Stimulated activated CD8-positive, alpha-beta memory T cell treated with anti-CD3 and anti-CD28 coated beads, Interleukin-7, amount 100 ng/mL, for 24 hours (primary cell): ENCODE data around the gene CACNA1D.

Source experiments
- DNase-seq: peaks from one replicate; pipeline ENCODE4 v3.0.0-alpha.2; 2020; ENCODE audit warnings: low read depth

CACNA1D gene

DNA sequence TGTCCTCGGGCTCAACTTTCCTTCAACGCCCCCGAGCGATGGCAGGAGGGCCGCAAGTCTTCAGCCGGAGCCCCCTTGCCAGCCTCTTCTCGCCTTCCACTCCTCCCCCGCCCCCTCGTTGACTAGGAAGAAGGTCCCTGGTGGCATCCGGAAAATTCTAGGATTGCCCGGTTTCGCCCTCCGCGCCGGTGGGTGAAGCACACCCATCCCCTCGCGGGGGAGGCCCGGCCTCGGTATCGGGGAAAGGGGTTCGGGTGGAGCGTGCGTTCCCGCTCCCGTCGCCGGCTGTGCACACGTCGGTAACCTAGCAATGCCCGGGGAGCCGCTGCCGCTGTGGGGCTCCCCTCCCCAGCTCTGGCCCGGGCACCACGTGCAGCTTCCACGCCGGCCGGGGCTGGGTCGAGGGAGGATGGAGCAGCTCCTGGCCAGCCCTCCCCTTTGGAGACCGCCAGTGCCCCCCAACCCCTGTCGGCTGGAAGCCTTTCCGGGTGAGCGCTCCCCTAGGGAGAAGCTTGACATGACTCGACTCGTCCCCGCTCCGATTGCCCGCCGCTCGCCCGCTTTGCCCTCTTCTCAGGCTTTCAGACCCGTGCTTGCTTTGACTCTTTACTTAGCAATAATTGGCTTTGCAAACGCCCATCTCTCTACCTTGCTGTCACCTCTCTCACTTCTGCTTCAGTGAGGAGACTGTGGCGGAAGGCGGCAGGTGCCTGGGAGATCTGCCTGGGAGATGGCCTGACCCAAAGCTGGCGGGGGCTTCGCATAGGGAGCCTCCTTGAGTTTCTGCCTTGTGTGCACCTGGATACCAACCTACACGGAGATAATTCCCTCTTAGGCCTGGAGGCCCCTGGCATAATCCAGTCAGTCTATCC is 1.3 kb downstream of the CACNA1D start:
- DNase-seq, result no peak

DNA sequence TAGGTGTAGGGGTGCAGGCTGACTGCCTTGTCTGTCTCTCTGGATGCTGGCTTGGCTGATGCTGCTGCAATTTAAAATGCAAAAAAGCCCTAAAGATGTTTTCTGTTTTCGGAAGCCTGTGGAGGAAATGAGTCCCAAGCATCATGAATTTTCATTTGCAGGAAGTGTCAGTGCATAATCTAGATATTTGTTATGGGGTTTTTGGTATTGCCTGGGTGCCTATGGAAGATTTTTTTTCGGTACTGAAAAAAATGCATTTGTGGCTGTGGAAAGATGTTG is 1.9 kb downstream of the CACNA1D start:
- no peak for DNase-seq

DNA sequence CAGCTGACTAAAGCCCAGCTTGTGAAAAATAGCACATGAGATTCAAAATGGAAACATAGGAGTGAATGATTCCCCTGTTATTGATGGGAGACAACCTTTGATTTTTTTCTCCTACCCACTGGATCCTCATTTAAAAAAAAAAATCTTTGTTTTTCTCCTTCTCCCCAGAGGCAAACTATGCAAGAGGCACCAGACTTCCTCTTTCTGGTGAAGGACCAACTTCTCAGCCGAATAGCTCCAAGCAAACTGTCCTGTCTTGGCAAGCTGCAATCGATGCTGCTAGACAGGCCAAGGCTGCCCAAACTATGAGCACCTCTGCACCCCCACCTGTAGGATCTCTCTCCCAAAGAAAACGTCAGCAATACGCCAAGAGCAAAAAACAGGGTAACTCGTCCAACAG is 2.6 kb downstream of the CACNA1D start:
- no peak for DNase-seq

DNA sequence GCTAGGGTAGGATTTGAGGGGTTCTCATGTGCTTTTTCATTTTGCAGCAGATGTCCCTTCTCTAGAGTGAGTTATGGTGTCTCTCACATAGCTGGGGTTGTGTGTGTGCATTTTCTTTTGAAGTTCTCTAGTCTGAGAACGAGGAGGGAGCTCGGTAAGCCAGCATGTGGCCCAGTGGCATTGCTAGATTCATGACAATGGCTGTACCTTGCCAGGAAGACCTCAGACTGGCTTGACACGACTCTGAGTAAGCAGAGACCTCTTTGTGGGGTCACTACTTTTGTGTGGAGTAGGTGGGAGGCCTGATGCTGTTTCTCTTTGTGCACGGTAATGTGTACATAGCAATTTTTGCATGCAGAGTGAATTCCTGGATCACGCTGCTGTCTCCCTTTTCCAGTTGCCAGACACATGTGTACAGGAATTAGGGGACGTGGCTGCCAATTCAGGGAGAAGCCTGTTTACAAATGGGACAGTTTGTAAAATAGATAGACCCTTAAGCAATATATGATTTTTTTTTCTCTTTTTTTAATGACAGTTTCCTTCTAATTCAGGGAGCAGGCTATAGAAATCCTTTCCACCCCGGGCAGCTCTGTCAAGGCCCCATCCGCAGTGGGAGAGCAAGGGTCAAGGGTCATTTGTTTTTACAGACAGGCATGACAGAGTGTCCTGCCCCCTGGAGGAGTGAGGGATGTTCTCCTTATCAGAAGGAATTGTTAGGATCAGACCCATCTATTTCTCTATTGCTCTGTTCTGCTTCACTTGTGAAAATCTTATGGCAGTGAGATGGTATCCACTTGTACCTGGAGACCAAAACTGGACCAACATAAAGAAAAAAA is 4.6 kb downstream of the CACNA1D start:
- DNase-seq, result no peak

DNA sequence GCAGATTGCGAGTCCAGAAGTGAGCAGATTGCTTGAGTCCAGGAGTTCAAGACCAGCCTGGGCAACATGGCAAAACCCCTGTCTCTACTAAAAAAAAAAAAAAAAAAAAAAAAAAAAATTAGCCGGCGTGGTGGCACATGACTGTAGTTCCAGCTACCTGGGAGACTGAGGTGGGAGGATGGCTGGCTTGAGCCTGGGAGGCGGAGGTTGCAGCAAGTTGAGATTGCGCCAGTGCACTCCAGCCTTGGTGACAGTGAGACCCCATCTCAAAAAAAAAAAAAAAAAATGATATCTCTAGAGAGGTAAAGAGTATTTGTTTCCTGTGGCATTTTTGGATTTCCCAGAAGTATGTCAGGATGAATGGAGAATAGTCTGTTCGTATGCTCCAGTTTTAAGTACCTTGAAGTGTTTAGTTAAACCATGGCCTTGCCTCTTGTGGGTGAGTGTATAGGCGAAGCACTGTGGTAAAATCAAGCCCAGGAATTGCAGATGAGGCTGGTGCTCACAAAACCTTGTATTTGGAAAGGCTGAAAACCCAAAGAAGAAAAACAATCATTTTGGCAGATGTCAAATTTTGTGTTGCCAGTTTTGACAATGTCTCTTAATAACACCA is 5.9 kb downstream of the CACNA1D start:
- DNase-seq, result no peak

DNA sequence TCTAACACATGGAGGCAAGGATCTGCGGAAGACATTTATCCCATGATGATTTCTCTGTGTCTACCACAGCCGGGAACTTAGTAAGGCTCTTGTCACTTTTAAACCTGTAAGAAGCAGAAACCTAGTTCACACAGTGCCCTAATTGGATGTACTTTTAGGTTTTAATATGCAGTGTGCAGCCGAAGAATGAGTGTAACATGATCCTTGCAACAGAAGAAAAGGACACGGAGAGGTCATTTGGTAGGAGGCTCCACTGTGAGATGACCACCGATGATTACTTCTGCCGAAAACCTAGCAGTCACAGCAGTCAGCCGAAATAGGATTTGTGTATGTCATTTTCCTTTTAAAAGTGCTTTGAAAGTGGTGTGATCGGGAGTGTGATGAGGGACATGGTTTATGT is 6.8 kb downstream of the CACNA1D start:
- no peak for DNase-seq

DNA sequence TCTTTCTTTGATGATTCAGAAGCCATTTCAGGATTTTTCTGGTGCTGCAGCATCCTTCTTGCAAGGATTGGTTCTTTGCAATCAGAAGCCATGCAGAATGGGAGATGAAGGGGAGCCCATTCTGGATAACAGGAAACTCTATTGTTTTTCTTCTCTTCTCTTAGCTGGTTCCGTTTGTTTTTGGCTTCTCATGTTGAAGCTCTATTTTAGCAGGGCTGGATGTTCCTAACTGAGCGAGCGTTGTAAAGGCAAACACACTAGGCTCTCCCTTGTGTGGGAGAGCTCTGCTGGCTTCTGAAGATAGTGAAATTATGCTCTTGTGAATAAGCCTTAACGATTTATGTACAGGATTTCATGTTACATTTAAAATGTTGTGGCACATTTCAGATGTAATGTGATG is 8.3 kb downstream of the CACNA1D start:
- DNase-seq, result no peak

DNA sequence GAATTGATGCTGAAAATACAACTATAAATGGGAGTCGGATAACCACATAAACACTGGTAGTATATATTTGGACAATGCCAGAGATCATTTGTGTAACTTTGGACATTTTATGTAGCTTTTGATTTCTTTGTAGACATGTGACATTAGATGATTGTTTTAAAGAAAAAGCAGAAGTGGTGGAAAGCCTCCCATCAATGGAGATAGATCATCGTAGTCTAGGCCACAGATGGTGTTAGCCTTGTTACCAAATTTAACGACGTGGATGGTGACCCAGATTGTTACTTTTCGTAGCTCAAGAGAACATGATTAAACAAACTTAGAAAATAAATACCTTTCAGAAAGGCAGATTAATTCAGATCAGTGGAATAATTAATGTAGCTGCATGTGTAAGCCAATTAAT is 8.8 kb downstream of the CACNA1D start:
- DNase-seq, result no peak

DNA sequence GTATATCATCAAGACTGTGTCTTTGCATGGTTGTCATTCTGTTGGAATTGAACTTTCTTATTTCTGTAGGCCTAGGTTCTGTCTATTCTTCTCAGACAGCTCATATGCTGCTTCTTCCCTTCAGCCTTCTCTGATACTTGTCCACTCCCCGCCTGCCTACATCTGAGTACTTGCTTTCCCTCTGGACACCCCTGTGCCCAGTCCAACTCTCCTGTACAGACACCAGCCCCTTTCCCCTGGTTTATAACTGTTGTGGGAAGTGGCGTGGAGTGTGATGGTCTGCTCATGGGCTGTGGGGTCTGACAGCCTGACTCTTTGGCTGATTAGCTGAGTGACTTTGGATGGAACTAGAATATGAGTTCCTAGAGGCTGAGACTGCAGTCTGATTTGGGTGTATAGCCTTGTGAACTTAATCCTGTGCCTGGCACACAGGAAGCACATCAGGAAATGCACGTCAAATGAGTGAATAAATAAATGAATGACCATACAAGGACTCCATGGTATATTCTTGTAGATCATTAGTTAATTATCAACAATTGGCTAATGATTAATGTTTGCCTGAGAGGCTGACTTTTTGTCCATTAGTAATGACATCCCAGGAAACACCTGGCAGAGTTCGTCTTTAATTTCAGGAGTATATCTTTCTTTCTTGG is 11.8 kb downstream of the CACNA1D start:
- no peak for DNase-seq

DNA sequence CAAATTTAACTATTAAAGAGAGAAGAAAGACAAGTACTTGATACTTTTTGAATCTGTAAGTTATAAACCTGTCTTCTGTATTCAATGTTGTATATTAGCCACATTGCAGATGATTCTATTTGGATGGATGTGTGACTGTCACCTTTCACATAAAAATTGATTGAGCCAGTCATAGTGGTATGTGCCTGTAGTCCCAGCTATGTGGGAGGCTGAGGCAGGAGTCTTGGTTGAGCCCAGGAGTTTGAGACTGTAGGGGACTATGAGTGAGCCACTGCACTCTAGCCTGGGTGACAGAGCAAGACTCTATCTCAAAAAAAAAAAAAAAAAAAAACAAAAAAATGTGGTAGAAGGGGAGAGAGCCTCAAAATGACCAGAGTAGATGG is 12.3 kb downstream of the CACNA1D start:
- no peak for DNase-seq

DNA sequence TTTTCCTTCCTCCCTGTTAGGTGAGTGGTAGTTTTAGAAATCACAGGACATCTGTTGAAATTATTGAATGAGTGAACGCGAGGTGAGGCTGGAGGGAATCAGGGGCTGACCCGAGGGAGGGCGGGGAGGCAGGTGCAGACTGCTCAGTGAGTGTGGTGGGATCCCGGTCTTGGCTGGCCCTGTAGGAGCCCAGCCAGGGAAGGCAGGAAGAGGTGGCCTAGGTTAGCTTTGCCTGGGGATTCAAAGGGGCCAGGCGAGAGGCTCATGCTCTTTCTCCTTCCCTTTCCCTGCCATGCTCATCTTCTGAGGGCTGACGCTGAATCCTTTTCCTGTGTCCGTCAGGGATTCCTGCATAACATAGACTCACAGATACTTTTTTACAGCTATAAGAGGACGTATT is 15.1 kb downstream of the CACNA1D start:
- no peak for DNase-seq

DNA sequence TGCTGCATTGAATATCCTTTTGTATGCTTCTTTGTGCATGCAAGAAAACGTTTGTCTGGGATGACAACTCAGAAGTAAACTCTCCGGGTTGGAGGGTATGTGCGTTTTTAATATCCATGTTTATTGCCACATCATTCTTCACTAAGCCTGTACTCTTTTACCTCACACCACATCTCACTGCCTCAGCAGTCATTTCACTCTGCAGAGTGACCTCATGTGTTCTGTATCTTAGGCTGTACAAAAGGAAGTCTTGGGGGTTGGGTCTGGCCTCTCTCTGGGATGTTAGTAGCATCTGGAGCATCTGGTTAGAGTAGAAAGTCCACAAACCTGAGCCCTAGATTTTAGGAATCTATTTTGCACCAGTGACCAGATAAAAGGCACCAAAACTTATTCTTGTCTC is 16.1 kb downstream of the CACNA1D start:
- DNase-seq, result no peak

DNA sequence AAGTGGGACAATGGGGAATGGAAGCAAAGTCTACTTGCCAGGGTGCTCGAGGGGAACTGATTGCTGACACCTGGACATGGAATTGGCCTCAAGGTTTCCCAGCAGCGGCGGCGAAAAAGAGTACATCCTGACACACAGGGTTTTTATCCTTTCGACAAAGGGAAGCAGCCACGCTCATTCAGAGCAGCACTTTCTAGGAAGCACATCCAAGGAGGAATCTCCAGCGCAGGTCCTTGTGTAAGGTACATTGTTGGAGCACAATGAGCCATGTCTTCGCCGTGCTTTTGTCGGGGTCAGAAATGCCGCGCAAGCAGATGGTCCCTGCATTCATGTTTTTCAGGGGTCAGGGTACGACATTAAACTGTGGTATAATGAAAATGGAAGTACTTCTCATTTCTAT is 16.8 kb downstream of the CACNA1D start:
- no peak for DNase-seq

DNA sequence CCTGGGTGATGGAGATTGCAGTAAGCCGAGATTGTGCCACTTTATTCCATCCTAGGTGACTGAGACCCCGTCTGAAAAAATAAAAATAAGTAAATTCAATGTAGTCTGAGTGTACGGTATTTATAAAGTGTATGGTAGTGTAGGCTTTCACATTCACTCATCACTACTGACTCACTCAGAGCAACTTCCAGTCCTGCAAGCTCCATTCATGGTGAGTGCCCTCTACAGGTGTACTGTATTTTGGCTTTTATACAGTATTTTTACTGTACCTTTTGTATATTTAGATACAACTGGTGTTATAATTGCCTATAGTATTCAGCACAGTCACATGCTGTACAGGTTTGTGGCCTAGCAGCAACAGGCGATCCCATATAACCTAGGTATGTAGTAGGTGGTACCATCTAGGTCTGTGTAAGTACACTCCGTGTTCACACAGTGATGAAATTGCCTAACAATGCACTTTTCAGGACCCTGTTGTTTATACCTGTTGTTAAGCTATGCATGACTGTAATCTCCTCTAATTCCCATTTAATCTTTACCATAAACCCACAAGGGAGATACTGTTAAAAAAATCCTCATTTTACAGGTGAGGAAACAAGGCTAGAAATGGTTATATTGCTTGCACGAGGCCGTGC is 19.3 kb downstream of the CACNA1D start:
- no peak for DNase-seq

DNA sequence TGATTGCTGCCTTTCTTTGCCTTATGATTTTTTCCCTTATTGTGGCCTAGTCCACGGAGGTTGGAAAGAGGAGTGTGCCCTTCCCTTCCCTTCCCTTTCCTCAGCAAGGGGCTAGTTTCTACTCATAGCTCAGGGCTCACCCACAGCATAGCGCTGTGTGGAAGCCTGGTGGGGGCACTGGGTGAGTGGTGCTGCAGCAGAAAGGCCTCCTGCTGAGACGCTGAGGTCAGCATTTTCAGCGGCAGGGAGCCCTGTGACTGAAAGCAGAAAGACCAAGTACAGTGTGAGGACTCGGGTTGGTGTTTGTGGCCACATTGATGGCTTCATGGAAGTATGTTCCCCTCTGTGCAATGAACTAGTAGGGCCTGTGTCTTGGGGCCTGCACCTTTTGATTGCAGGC is 21.9 kb downstream of the CACNA1D start:
- DNase-seq, result no peak

DNA sequence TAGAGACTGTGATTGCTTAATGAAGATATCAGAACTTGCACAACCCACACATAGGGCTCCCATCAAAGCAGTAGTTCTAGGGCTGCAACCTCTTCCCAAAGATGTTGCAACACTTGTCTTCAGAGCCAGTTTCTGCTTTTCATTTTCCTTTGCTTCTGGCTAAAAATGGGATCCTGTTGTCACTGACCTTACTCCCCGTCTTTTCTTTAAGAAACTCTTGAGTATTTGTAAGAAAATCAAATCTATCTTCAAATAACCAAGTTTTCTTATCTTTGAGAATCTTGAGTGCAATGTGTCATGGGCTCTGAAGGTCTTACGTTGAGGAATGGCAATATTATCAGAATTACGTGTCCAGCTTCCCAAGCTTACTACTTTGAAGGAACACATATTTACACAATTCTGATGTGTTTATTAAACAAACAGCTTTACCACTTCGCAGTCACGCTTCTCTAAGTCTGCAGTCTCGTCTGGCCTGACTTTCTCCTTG is 24.1 kb downstream of the CACNA1D start:
- no peak for DNase-seq

DNA sequence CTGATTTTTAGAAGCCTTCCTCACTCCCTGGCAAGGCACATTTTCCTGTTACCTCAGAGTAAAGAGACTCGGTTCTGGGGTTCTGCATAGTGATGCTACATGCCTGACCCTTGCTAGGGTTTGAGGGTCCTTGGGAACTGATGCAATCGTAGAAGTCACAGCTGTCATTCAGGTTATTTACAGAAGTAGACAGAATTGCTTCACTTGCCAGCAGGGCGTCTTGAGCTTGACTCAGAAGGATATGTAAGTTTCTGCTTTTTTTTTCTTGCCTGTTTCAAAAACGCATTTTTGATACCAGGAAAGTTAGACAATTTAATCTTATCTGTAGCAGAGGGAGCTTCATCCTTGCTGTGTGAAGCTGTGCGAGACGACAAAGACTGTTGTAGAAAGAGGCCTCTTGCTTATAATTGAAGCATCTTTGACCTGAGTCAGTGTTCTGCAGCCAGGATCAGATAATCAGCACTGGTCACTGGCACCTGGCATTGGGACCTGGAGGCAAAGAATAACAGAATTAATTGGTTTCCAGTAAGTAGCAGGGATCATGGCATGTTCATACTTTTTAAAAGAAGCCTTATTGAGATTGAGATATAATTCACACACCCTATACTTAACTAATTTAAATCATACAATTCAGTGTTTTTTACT is 24.8 kb downstream of the CACNA1D start:
- no peak for DNase-seq

DNA sequence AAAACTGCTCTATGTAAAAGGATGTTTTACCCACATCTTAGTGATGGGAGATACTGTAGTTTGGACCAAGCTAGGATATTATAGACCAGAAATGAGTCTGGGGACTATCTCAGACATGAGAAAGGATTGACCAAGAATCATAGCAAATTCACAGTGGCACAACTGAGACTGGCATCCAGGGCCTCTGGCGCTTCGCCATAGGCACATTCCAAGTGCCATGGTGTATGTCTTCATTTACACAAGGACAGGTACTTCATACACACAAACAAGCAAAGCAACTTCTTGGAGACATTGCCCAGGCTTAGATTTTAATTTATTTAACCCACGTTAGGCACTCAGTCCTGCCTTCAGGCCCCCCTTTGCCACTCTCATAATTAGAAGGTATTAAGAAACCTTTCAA is 28.9 kb downstream of the CACNA1D start:
- DNase-seq, result no peak

DNA sequence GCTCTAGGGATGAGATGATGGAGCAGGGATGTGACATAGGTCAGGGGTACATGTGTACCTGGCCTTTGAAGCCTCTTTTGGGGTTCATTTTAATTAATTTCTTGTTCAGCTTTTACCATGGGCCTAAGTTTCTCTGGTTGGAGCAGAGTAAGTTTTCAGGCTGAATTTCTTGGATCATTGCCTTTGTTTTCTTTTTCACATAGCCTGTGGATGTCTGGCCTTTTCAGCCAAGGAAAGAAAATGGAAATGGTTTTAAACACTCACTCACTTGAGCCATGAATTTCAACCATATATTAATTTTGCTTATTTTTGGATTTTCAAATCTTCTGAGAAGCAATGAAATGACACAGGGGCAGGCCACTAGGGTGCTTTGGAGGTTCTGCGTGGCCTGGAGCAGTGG is 30.2 kb downstream of the CACNA1D start:
- DNase-seq, result no peak

DNA sequence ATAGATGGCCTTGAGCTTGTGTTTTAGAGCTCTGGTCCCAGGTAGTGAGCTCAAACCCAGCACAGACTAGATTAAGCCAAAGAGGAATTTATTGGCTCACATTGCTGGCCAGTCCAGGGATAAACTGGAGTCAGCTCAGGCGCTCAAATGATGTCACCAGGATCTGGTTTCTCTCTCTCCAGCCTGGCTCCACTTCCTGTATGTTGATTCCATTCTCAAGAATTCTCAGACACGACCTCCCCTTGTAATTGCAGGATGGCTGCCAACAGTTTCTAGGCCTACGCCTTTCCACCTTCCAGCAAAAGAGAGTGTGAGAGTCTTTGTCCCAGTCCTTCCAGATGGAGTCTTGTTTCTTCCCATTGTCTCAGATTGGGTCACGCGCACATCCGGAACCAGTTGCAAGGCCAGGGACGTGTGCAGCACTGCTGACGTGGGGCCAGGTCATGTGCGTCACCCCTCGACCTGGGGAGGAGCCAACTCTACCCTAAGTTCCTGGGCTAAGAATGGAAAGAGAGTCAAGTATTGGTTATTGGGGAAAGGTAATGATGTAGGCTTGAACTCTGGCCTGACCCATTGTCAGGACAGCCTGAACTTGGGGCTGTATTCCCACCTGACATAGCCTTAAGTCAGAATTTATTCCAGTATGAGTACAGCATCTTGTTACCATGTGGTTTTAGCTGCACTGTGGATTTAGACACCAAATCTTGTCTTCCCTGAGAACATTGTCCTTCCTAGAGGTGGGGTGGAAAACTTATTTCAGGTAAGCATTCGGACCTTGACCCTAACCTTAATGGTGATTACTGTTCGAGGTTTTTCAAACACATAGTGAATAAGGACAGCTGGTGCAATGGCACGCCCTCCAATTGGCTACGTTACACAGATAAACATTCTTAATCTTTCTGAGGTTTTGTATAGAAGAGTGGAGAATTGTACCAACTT is 31.6 kb downstream of the CACNA1D start:
- no peak for DNase-seq

DNA sequence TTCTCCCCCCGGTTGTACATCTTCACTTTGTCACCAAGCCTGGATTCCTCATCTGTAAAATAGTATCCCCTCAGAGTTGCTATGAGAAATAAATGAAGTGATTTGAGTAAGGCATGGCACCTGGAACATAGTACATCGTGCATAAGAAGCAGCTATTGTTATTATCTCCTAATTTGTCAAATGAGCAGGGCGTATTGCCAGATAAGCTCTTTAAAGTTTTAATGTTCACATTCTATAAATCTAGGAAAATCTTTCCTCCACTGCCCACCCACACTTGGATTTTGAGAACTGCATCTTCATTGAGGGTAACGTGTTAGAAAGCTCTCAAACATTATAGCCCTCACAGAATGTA is 32.3 kb downstream of the CACNA1D start:
- DNase-seq, result no peak
